MM.1S (cell line): ENCODE results near the gene ANKRD44.

Experiments used
- CTCF ChIP-seq: fragments of 300-600 bp; sonication (generic); IDR thresholded peaks from 2 replicates; pipeline ENCODE4 v1.5.1; 2016; ENCODE audit warnings: antibody characterized with exemption, low read length, mixed read lengths
- EZH2 ChIP-seq: fragments of 300-600 bp; sonication (generic); optimal IDR thresholded peaks from 2 replicates; pipeline ENCODE3; 2017; ENCODE audit warnings: low read depth, mild to moderate bottlenecking, antibody characterized with exemption, low read length, mixed read lengths

- TF ChIP-seq EZH2 (no peak), CTCF (no peak)
These were observed 330.1 kb downstream of the ANKRD44 start for GRCh38 chr2:196980473-196980872.
